Adipose tissue (tissue), 3 donors: Measurements from ENCODE around the gene DUXB. TPM values are rescaled to one million over a fixed set of nuclear protein-coding genes. Genes with fewer than 3 reads are reported as not detected.

ENCODE experiments used
- H3K27ac ChIP-seq: one replicate; pipeline ENCODE4 v1.5.1; 2013; ENCODE audit warnings: low read depth, low read length
- WGBS, 3 donors: extraction: QIAGEN DNeasy Blood & Tissue Kit; methylation state at CpG; one replicate each; pipeline ENCODE4 v1.1.7; 2013; 5-methylcytosine and 5-hydroxymethylcytosine counted together
- polyA plus RNA-seq, 3 donors: library from polyadenylated mRNA; stranded (reverse); fragments of 200-250 nt; gene quantifications; one replicate each; pipeline ENCODE4 v1.2.3, GENCODE V29; 2013
- donor health status: healthy with polysubstance abuse.
- donor health status: Bipolar disorder and iron deficiency.
- donor health status: healthy.

DUXB gene
- polyA plus RNA-seq, result not detected

- WGBS, 3 donors, result 81 to 94% (median 86%) methylated on average over 5 of the region's 5 CpGs
- H3K27ac ChIP-seq, result no peak within 1 kb of the TSS
Measured at GRCh38 chr16:75701361-75701760, at the start of gene DUXB. DUXB (minus strand) TSS chr16:75701461; CDS start chr16:75701418, 43 bp downstream.

- whole genome bisulfite sequencing, 3 donors, result 31 to 75% (median 61%) methylated on average over 3 of the region's 3 CpGs
- H3K27ac ChIP-seq, result no peak overlapping the region
Measured at GRCh38 chr16:75750528-75750927, 49.3 kb upstream of the DUXB start.

GRCh38 chr16:75746359-75746758 is 45.1 kb upstream of the DUXB start:
- H3K27ac ChIP-seq, result no peak overlapping the region
- WGBS, 3 donors, result 83 to 92% (median 83%) methylated on average over 3 of the region's 3 CpGs

GRCh38 chr16:75745823-75746222 is 44.6 kb upstream of the DUXB start:
- no peak overlapping the region for H3K27ac ChIP-seq
- 80 to 86% (median 84%) methylated on average over 1 of the region's 1 CpG for WGBS, 3 donors

GRCh38 chr16:75745242-75745641 is 44.0 kb upstream of the DUXB start:
- WGBS, 3 donors, result 72 to 84% (median 80%) methylated on average over 1 of the region's 1 CpG
- H3K27ac ChIP-seq, result no peak overlapping the region

GRCh38 chr16:75742424-75743047 is 41.3 kb upstream of the DUXB start:
- no peak overlapping the region for H3K27ac ChIP-seq
- 32 to 43% (median 37%) methylated on average over 1 of the region's 1 CpG for WGBS, 3 donors

GRCh38 chr16:75733305-75734211 is 32.3 kb upstream of the DUXB start:
- WGBS, 3 donors, result 35 to 59% (median 43%) methylated on average over 6 of the region's 6 CpGs

GRCh38 chr16:75732871-75733270 is 31.6 kb upstream of the DUXB start:
- no peak overlapping the region for H3K27ac ChIP-seq
- WGBS, 3 donors, result 38 to 44% (median 39%) methylated on average over 2 of the region's 2 CpGs

More at GRCh38 chr16:75733305-75734211, 32.3 kb upstream of the DUXB start:
- no peak overlapping the region for H3K27ac ChIP-seq

- 50 to 62% (median 57%) methylated on average over 3 of the region's 3 CpGs for WGBS, 3 donors
- H3K27ac ChIP-seq, result no peak overlapping the region
Measured at GRCh38 chr16:75727221-75727620, 26.0 kb upstream of the DUXB start.

GRCh38 chr16:75726390-75726789 is 25.1 kb upstream of the DUXB start, which contains the start of gene CPHXL:
CPHXL (minus strand) TSS chr16:75726490; CDS start chr16:75726442, 48 bp downstream.
- no peak within 1 kb of the TSS for H3K27ac ChIP-seq
- 86 to 91% (median 87%) methylated on average over 5 of the region's 5 CpGs for WGBS, 3 donors

GRCh38 chr16:75718452-75718851 is 17.2 kb upstream of the DUXB start:
- 90 to 94% (median 94%) methylated on average over 4 of the region's 4 CpGs for WGBS, 3 donors
- H3K27ac ChIP-seq, result no peak overlapping the region

GRCh38 chr16:75714661-75715060 is 13.4 kb upstream of the DUXB start:
- H3K27ac ChIP-seq, result no peak overlapping the region

- WGBS, 3 donors, result 96 to 100% (median 97%) methylated on average over 2 of the region's 2 CpGs
- no peak overlapping the region for H3K27ac ChIP-seq
Measured at GRCh38 chr16:75710344-75710743, 9.1 kb upstream of the DUXB start.

GRCh38 chr16:75703306-75703705 is 2.0 kb upstream of the DUXB start:
- no peak overlapping the region for H3K27ac ChIP-seq
- 93 to 96% (median 95%) methylated on average over 4 of the region's 4 CpGs for WGBS, 3 donors

GRCh38 chr16:75702242-75702641 is 981 bp upstream of the DUXB start:
- 78 to 90% (median 88%) methylated on average over 2 of the region's 2 CpGs for WGBS, 3 donors
- H3K27ac ChIP-seq, result no peak overlapping the region

GRCh38 chr16:75697571-75697970 is 3.7 kb downstream of the DUXB start:
- WGBS, 3 donors, result 87 to 93% (median 92%) methylated on average over 5 of the region's 5 CpGs
- no peak overlapping the region for H3K27ac ChIP-seq

GRCh38 chr16:75695708-75696107 is 5.6 kb downstream of the DUXB start:
- no peak overlapping the region for H3K27ac ChIP-seq
- WGBS, 3 donors, result 79 to 86% (median 81%) methylated on average over 6 of the region's 6 CpGs

- no peak overlapping the region for H3K27ac ChIP-seq
Measured at GRCh38 chr16:75687361-75687760, 13.9 kb downstream of the DUXB start.

- no peak overlapping the region for H3K27ac ChIP-seq
- WGBS, 3 donors, result 85 to 89% (median 88%) methylated on average over 14 of the region's 14 CpGs
Measured at GRCh38 chr16:75682308-75682707, 19.0 kb downstream of the DUXB start.

- 76 to 89% (median 77%) methylated on average over 5 of the region's 5 CpGs for WGBS, 3 donors
Measured at GRCh38 chr16:75679366-75679765, 21.9 kb downstream of the DUXB start.

More at GRCh38 chr16:75679366-75679765, 21.9 kb downstream of the DUXB start:
- no peak overlapping the region for H3K27ac ChIP-seq
